GM21367 (cell line): Measurements from ENCODE around the gene UBE2E1.
"Not testable (repeated sequence)": the region's sequence is repeated elsewhere in the genome, so short reads cannot be mapped to it uniquely, and the experiment has no call there.

ENCODE experiments used
- ATAC-seq: cut with Tn5 transposase; IDR thresholded peaks from one replicate; pipeline ENCODE4 v1.9.1; 2021; ENCODE audit not compliant: unreplicated experiment

UBE2E1 gene

DNA sequence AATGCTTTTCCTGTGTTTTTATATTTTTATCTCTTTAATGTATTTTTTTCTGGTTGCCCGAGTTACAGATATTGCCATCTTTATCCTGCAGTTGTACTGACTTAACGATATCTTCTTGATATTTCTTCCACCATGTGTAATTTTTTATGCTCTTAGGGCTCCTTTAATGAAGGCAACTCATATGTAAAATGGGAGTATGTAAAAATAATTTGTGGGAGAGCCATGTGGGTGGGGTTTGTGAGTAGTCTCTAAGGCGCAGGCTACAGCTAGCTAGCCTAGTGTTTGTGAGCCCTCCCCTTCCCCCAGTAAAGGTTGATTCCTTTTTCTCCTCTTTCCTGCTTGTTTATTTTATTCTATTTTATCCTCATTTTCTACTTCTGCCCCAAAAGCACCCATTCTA is 38.1 kb downstream of the UBE2E1 start:
- ATAC-seq = no peak

- no peak for ATAC-seq
These were observed 39.8 kb downstream of the UBE2E1 start for GRCh38 chr3:23845326-23846216.

DNA sequence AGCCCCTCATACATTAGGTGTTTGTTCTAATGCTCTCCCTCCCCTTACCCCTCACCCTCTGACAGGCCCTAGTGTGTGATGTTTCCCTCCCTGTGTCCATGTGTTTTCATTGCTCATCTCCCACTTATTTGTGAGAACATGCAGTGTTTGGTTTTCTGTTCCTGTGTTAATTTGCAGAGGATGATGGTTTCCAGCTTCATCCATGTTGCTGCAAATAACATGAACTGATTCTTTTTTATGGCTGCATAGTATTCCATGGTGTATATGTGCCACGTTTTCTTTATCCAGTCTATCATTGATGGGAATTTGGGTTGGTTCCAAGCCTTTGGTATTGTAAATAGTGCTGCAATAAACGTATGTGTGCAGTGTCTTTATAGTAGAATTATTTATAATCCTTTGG is 43.7 kb downstream of the UBE2E1 start:
- ATAC-seq = not testable (repeated sequence)

- ATAC-seq = no peak
These were observed 50.5 kb downstream of the UBE2E1 start for GRCh38 chr3:23856286-23856685.

- ATAC-seq = no peak
These were observed 53.4 kb downstream of the UBE2E1 start for GRCh38 chr3:23859012-23859743.

GRCh38 chr3:23859839-23860382 is 54.2 kb downstream of the UBE2E1 start:
- ATAC-seq = no peak

DNA sequence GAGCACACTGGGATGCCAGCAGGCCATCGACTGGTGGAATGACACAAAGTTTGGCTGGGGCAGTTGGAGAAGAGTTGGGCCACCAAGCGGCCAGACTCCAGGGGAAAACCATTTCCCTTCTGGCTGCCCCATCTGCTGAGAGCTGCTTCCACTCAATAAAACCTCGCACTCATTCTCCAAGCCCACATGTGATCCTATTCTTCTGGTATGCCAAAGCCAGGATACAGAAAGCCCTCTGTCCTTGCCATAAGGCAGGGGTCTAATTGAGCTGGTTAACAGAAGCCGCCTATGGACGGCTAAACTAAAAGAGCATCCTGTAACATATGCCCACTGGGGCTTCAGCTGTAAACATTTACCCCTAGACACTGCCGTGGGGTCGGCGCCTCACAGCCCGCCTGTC is 55.9 kb downstream of the UBE2E1 start:
- ATAC-seq = no peak

- no peak for ATAC-seq
These were observed 57.3 kb downstream of the UBE2E1 start for GRCh38 chr3:23863060-23863459.

- ATAC-seq = no peak
These were observed 59.2 kb downstream of the UBE2E1 start for GRCh38 chr3:23864931-23865330.

- ATAC-seq = peak; percentile 73
These were observed 60.0 kb downstream of the UBE2E1 start for GRCh38 chr3:23865595-23866396.

GRCh38 chr3:23867400-23867799 is 61.6 kb downstream of the UBE2E1 start:
- ATAC-seq = no peak

DNA sequence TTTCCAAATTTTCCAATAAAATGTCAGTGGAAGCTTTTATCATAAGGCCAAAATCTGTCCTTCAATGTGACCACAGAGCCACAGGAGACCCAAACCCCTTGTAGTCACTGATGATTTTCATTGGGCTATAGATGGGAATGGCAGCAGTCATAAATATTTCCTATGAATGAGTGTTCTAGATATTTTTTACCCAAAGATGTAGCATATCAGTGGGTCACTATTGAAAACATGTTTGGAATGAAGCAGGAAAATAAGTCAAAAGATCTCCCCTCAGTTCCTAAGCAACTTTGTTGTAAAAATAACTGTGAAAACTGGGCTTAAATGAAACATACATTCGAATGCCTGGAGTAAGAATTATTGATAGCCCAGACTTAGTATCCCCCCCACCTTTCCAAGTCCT is 62.1 kb downstream of the UBE2E1 start:
- ATAC-seq = no peak

- ATAC-seq = no peak
These were observed 64.4 kb downstream of the UBE2E1 start for GRCh38 chr3:23869977-23870662.

DNA sequence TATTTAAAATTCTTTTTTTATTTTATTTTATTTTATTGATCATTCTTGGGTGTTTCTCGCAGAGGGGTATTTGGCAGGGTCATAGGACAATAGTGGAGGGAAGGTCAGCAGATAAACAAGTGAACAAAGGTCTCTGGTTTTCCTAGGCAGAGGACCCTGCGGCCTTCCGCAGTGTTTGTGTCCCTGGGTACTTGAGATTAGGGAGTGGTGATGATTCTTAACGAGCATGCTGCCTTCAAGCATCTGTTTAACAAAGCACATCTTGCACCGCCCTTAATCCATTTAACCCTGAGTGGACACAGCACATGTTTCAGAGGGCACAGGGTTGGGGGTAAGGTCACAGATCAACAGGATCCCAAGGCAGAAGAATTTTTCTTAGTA is 64.9 kb downstream of the UBE2E1 start:
- ATAC-seq = not testable (repeated sequence)

DNA sequence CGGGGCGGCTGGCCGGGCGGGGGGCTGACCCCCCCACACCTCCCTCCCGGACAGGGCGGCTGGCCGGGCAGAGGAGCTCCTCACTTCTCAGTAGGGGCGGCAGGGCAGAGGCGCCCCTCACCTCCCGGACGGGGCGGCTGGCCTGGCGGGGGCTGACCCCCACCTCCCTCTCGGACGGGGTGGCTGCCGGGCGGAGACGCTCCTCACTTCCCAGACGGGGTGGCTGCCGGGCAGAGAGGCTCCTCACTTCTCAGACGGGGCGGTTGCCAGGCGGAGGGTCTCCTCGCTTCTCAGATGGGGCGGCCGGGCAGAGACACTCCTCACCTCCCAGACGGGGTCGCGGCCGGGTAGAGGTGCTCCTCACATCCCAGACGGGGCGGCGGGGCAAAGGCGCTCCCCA is 65.6 kb downstream of the UBE2E1 start:
- ATAC-seq = not testable (repeated sequence)

DNA sequence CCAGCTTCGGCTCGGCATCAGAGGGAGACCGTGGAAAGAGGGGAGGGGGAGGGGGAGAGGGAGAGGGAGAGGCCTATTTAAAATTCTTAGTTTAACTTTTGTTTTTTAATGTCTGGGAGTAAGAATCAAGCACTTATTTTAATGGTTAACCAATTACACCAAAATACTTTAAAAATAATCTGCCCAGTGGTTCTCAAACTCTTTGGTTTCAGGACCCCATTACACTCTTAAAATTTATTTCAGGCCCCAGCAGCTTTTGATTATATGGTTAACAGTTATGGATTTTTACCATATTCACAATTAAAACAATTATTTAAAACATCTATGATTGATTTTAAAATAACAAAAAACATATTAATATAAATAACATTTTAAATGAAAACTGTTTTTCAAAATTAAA is 66.6 kb downstream of the UBE2E1 start:
- ATAC-seq = no peak

GRCh38 chr3:23873941-23874340 is 68.2 kb downstream of the UBE2E1 start:
- ATAC-seq = no peak

- no peak for ATAC-seq
These were observed 68.8 kb downstream of the UBE2E1 start for GRCh38 chr3:23874359-23875112.

- no peak for ATAC-seq
These were observed 69.5 kb downstream of the UBE2E1 start for GRCh38 chr3:23875113-23875725.
